ENCODE measurements around the gene DYNC1H1. TPM values are rescaled to one million over a fixed set of nuclear protein-coding genes. Genes with fewer than 3 reads are reported as not detected.
A peak's percentile ranks its signal among the peaks of the same experiment; 100 is the strongest.

The DYNC1H1 gene
- polyA plus RNA-seq, 1 donor (not counting 4 experiments of a cell fraction or from before 2014, with no cell fraction given) = 166 TPM

DNA sequence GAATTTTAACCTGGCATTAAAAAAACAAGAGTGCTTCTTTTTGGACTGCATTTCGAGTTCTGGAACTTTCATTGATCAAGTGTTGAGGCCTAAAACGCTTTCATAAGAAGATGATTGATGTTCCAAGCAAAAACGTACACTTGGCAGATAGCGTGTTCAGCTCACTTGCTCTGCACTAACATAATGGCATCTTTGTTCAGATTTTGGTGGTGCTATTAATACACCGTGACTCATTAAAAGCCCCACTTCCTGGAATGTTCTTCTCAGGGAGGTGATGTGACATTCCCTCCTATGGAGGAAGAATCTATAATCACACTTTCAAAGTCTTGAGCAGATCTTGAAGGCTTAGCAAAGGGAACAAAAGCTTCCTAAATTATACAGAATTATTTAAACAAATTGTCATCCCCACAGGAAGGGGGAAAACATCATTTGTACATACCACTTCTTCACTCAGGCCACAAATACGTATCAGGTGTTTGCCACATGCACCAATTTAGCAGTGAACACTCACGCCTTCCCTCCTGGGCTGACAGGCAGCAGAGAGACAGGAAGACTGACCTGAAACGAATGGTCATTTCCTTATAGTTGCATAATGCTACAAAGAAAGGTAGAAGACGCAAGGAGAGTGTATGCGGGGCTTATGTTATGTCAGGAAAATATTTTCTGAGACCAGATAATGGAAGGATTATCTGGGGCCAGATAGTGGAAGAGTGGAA is 107.1 kb downstream of the DYNC1H1 start:
- H2AFZ ChIP-seq (ENCODE audit: control insufficient read depth, low read length) = peak overlapping the region; percentile 17
- FAIRE-seq (peak; percentile 91), DNase-seq (ENCODE audit: low read depth, low spot score) (no peak)
- no peaks in the 10 kb centered on the region for H4K20me1 ChIP-seq (ENCODE audit: control insufficient read depth, extremely low read depth, insufficient read depth, low read length)
- H3K4me1 ChIP-seq (ENCODE audit: control insufficient read depth, extremely low read depth, insufficient read depth, low read length) = peaks cover 11% of the 10 kb centered on the region
- dilution Hi-C loops (cut with MboI; ENCODE audit: extremely low pct_ligation_motif_present, low sequenced_read_pairs) = no loop called here
- H3K4me2 ChIP-seq (ENCODE audit: control insufficient read depth, extremely low read depth, insufficient read depth, low read depth, low read length) = peak overlapping the region; percentile 44
- no peak for TF ChIP-seq EZH2 (IDR thresholded peaks at IDR 0.05; ENCODE audit: low read length)
- TF ChIP-seq, protein P1, sequence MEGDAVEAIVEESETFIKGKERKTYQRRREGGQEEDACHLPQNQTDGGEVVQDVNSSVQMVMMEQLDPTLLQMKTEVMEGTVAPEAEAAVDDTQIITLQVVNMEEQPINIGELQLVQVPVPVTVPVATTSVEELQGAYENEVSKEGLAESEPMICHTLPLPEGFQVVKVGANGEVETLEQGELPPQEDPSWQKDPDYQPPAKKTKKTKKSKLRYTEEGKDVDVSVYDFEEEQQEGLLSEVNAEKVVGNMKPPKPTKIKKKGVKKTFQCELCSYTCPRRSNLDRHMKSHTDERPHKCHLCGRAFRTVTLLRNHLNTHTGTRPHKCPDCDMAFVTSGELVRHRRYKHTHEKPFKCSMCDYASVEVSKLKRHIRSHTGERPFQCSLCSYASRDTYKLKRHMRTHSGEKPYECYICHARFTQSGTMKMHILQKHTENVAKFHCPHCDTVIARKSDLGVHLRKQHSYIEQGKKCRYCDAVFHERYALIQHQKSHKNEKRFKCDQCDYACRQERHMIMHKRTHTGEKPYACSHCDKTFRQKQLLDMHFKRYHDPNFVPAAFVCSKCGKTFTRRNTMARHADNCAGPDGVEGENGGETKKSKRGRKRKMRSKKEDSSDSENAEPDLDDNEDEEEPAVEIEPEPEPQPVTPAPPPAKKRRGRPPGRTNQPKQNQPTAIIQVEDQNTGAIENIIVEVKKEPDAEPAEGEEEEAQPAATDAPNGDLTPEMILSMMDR (optimal IDR thresholded peaks at IDR 0.05 in 1 of 3, IDR thresholded peaks at IDR 0.05 in 1 of 3, conservative IDR thresholded peaks at IDR 0.05 in 1 of 3; ENCODE audit: extremely low read depth in 1 of 3, insufficient read depth in 2 of 3, low read length in 3 of 3) = no peak
- no peaks in the 10 kb centered on the region for H3K9me3 ChIP-seq (ENCODE audit: control insufficient read depth, low read depth, low read length)
- no peaks in the 10 kb centered on the region for H3K79me2 ChIP-seq (ENCODE audit: control insufficient read depth, insufficient read depth, low read length)
- peak overlapping the region; percentile 51 for H3K27ac ChIP-seq (ENCODE audit: control insufficient read depth, insufficient read depth, low read length)
- peak overlapping the region; percentile 1 for H3K9ac ChIP-seq (ENCODE audit: control insufficient read depth, extremely low read depth, insufficient read depth, low read length)
- H3K27me3 ChIP-seq (ENCODE audit: control insufficient read depth, extremely low read depth, insufficient read depth, low read length) = no peaks in the 10 kb centered on the region
- no peak overlapping the region for H3K4me3 ChIP-seq (ENCODE audit: control insufficient read depth in 2 of 3, extremely low read depth in 1 of 3, insufficient read depth in 2 of 3, low read depth in 1 of 3, low read length in 3 of 3)
- no peaks in the 10 kb centered on the region for H3K36me3 ChIP-seq (ENCODE audit: control insufficient read depth in 2 of 2, extremely low read depth in 1 of 2, insufficient read depth in 2 of 2, low read length in 2 of 2)
- no peaks in the 10 kb centered on the region for H3K9me1 ChIP-seq (ENCODE audit: control insufficient read depth, extremely low read depth, insufficient read depth, low read length)

DNA sequence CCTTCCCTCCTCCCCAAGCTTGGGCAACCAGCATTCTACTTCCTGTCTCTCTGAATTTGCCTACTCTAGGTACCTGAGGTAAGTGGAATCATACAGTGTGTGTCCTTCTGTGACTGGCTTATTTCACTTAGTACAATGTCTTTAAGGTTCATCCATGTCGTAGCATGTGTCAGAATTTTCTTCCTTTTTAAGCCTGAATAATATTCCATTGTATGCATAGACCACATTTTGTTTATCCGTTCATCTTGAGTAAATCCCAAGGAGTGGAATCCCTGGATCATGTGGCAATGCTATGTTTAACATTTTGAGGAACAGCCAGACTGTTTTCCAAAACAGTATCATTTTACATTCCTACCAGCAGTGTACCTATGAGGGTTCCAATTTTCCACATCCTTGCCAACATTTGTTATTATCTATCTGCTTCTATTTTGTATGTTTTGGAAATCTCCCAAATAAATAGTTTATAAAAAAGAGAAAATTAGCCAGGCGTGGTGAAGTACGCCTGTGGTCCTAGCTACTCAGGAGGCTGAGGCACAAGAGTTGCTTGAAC is 110.1 kb downstream of the DYNC1H1 start:
- Histone ChIP-seq H3K9me1 (ENCODE audit: control insufficient read depth, extremely low read depth, insufficient read depth, low read length) (no peaks in the 10 kb centered on the region), H3K36me3 (ENCODE audit: control insufficient read depth in 2 of 2, extremely low read depth in 1 of 2, insufficient read depth in 2 of 2, low read length in 2 of 2) (peaks cover 0 to 2% of the 10 kb centered on the region in 2 experiments), H3K4me2 (ENCODE audit: control insufficient read depth, extremely low read depth, insufficient read depth, low read depth, low read length) (no peak overlapping the region), H3K4me3 (ENCODE audit: control insufficient read depth in 2 of 3, extremely low read depth in 1 of 3, insufficient read depth in 2 of 3, low read depth in 1 of 3, low read length in 3 of 3) (no peak overlapping the region), H3K4me1 (ENCODE audit: control insufficient read depth, extremely low read depth, insufficient read depth, low read length) (peaks cover 11% of the 10 kb centered on the region), H4K20me1 (ENCODE audit: control insufficient read depth, extremely low read depth, insufficient read depth, low read length) (no peaks in the 10 kb centered on the region), H3K9ac (ENCODE audit: control insufficient read depth, extremely low read depth, insufficient read depth, low read length) (no peak overlapping the region), H2AFZ (ENCODE audit: control insufficient read depth, low read length) (no peak overlapping the region), H3K27ac (ENCODE audit: control insufficient read depth, insufficient read depth, low read length) (no peak overlapping the region), H3K9me3 (ENCODE audit: control insufficient read depth, low read depth, low read length) (no peaks in the 10 kb centered on the region), H3K27me3 (ENCODE audit: control insufficient read depth, extremely low read depth, insufficient read depth, low read length) (no peaks in the 10 kb centered on the region), H3K79me2 (ENCODE audit: control insufficient read depth, insufficient read depth, low read length) (no peaks in the 10 kb centered on the region)
- DNase-seq (ENCODE audit: low read depth, low spot score) (no peak), FAIRE-seq (no peak)
- TF ChIP-seq EZH2 (IDR thresholded peaks at IDR 0.05; ENCODE audit: low read length) = no peak
- TF ChIP-seq, protein P1 (optimal IDR thresholded peaks at IDR 0.05 in 1 of 3, IDR thresholded peaks at IDR 0.05 in 1 of 3, conservative IDR thresholded peaks at IDR 0.05 in 1 of 3; ENCODE audit: extremely low read depth in 1 of 3, insufficient read depth in 2 of 3, low read length in 3 of 3) = no peak
- dilution Hi-C loops (cut with MboI; ENCODE audit: extremely low pct_ligation_motif_present, low sequenced_read_pairs) = no loop called here
